Measurements from ENCODE around the gene PLXNB3.
"Not testable (repeated sequence)": the region's sequence is repeated elsewhere in the genome, so short reads cannot be mapped to it uniquely, and the experiment has no call there.

The PLXNB3 gene

GRCh38 chrX:153763989-153764755, at the start of gene PLXNB3:
TSS of gene PLXNB3 (plus strand) at chrX:153764249. CDS start at chrX:153765536, 1,287 bp downstream.
- peak; percentile 82 for DNase-seq

GRCh38 chrX:153714256-153714655, 49.8 kb upstream of the PLXNB3 start:
- no peak for DNase-seq

- DNase-seq: no peak
Measured at GRCh38 chrX:153717445-153717844, 46.6 kb upstream of the PLXNB3 start.

GRCh38 chrX:153719238-153719637, 44.8 kb upstream of the PLXNB3 start:
- DNase-seq: no peak

GRCh38 chrX:153719701-153720100, 44.3 kb upstream of the PLXNB3 start:
- no peak for DNase-seq

GRCh38 chrX:153722704-153723350, 41.2 kb upstream of the PLXNB3 start:
- DNase-seq: no peak

GRCh38 chrX:153723351-153724251, 40.4 kb upstream of the PLXNB3 start:
- DNase-seq: peak; percentile 68

- peak; percentile 90 for DNase-seq
Measured at GRCh38 chrX:153724252-153725038, 39.6 kb upstream of the PLXNB3 start, which contains the start of the genes ABCD1 and BCAP31. TSS of gene ABCD1 (plus strand) at chrX:153724856. CDS start at chrX:153725267, 411 bp downstream. TSS of gene BCAP31 (minus strand) at chrX:153724387. CDS start at chrX:153723244, 1,143 bp downstream.

- DNase-seq: peak; percentile 33
Measured at GRCh38 chrX:153725039-153725831, 38.8 kb upstream of the PLXNB3 start.

GRCh38 chrX:153725832-153726285, 38.2 kb upstream of the PLXNB3 start:
- no peak for DNase-seq

- DNase-seq: peak; percentile 46
Measured at GRCh38 chrX:153726286-153727122, 37.5 kb upstream of the PLXNB3 start.

- DNase-seq: no peak
Measured at GRCh38 chrX:153727123-153727931, 36.7 kb upstream of the PLXNB3 start.

- no peak for DNase-seq
Measured at GRCh38 chrX:153728095-153728494, 36.0 kb upstream of the PLXNB3 start.

- DNase-seq: no peak
Measured at GRCh38 chrX:153728951-153729631, 35.0 kb upstream of the PLXNB3 start.

GRCh38 chrX:153730115-153730514, 33.9 kb upstream of the PLXNB3 start:
- DNase-seq: not testable (repeated sequence)

- DNase-seq: no peak
Measured at GRCh38 chrX:153731117-153731844, 32.8 kb upstream of the PLXNB3 start.

- DNase-seq: no peak
Measured at GRCh38 chrX:153731845-153732215, 32.2 kb upstream of the PLXNB3 start.

GRCh38 chrX:153732401-153732800, 31.6 kb upstream of the PLXNB3 start:
- DNase-seq: no peak
